SK-N-SH (cell line): ENCODE data around the gene TMIE.

Source experiments
- CTCF ChIP-seq: fragments of 200-600 bp; sonication (generic); IDR thresholded peaks from 2 replicates; pipeline ENCODE4 v1.6.1; 2017; ENCODE audit warnings: antibody characterized with exemption, mild to moderate bottlenecking, moderate library complexity
- USF2 ChIP-seq: fragments of 150-350 bp; IDR thresholded peaks from 2 replicates; pipeline ENCODE4 v1.6.1; 2017; ENCODE audit warnings: antibody characterized with exemption, low read length, low read depth, borderline replicate concordance

GRCh38 chr3:46690798-46691197, 10.4 kb upstream of the TMIE start:
- TF ChIP-seq CTCF (no peak), USF2 (no peak)
